K562 (cell line): ENCODE measurements around the gene DPEP1. TPM values are rescaled to one million over a fixed set of nuclear protein-coding genes. Genes with fewer than 3 reads are reported as not detected.

Experiments used
- BHLHE40 ChIP-seq: IDR thresholded peaks from 2 replicates; pipeline ENCODE4 v1.6.1; 2011; ENCODE audit warnings: low read length, improper control_type of control experiment
- FOXP1 ChIP-seq: sonication (generic); formaldehyde crosslinking; IDR thresholded peaks from 2 replicates; pipeline ENCODE4 v1.8.0; 2022; ENCODE audit warnings: mild to moderate bottlenecking, missing genetic modification reagents
- KDM1A ChIP-seq, 2 experiments: fragments of 450-650 bp; IDR thresholded peaks; 2 replicates each; pipeline ENCODE4 v1.6.1; 2016; ENCODE audit warnings: mild to moderate bottlenecking in 2 of 2
- NCOA6 ChIP-seq: fragments of 450-650 bp; IDR thresholded peaks from 2 replicates; pipeline ENCODE4 v1.6.1; 2017; ENCODE audit warnings: mild to moderate bottlenecking
- NCOR1 ChIP-seq: fragments of 450-650 bp; IDR thresholded peaks from 2 replicates; pipeline ENCODE4 v1.6.1; 2016; ENCODE audit warnings: mild to moderate bottlenecking, moderate library complexity
- NEUROD1 ChIP-seq: fragments of 150-350 bp; IDR thresholded peaks from 2 replicates; pipeline ENCODE4 v1.6.1; 2014; ENCODE audit warnings: borderline replicate concordance, low read length, low read depth; ENCODE audit not compliant: partially characterized antibody
- POLR2B ChIP-seq: fragments of 450-650 bp; IDR thresholded peaks from 2 replicates; pipeline ENCODE4 v1.6.1; 2018; ENCODE audit warnings: low read depth; ENCODE audit not compliant: partially characterized antibody
- SAFB ChIP-seq: fragments of 200-400 bp; formaldehyde crosslinking; IDR thresholded peaks from 2 replicates; pipeline ENCODE4 v1.6.1; 2017; ENCODE audit warnings: low read depth, low read length, borderline replicate concordance
- SUPT5H ChIP-seq: fragments of 450-650 bp; IDR thresholded peaks from 2 replicates; pipeline ENCODE4 v1.6.1; 2016
- TRIM24 ChIP-seq, 2 experiments: fragments of 450-650 bp; IDR thresholded peaks; 2 replicates each; pipeline ENCODE4 v1.6.1; 2016
- polyA plus RNA-seq, 8 experiments: library from polyadenylated mRNA; depleted of rRNA in 4 of 8; stranded (reverse) in 5 of 8; unstranded in 3 of 8; fragments of >200 nt; fragmentation: Nextera tagmentation in 2 of 8; fragmentation: Illumina TruSeq in 1 of 8; extraction: Ambion mirVana in 2 of 8; extraction: Trizol in 1 of 8; gene quantifications; 2 replicates each; pipeline versions ENCODE4 v1.2.1 to v1.2.3, GENCODE V29; 2011 to 2014; ENCODE audit warnings: inconsistent platforms in 1 of 8, missing spikeins in 1 of 8
- total RNA-seq, 7 experiments: library from RNA; depleted of rRNA in 6 of 7; stranded (reverse); fragments of >200 nt in 6 of 7; fragmentation: Illumina TruSeq in 2 of 7; extraction: Trizol in 2 of 7; gene quantifications; 2 replicates each; pipeline versions ENCODE4 v1.2.1 to v1.2.3, GENCODE V29; 2011 to 2021; ENCODE audit warnings: low replicate concordance in 1 of 7
- TF ChIP-seq, protein P1 (sequence below): fragments of 450-650 bp; formaldehyde crosslinking; IDR thresholded peaks from 2 replicates; pipeline ENCODE4 v1.4.0; 2022; ENCODE audit warnings: missing genetic modification characterization
- TF ChIP-seq, protein P2 (sequence below), 2 experiments: IDR thresholded peaks; 2 replicates each; pipeline ENCODE4 v1.6.1; 2011; ENCODE audit warnings: borderline replicate concordance in 1 of 2, control low read depth in 1 of 2, low read depth in 1 of 2, low read length in 1 of 2, mild to moderate bottlenecking in 1 of 2, mixed read lengths in 1 of 2, moderate library complexity in 1 of 2; ENCODE audit not compliant: insufficient read depth in 1 of 2, insufficient read length in 1 of 2, poor library complexity in 1 of 2, severe bottlenecking in 1 of 2; ENCODE audit errors: extremely low read depth in 1 of 2
- TF ChIP-seq, protein P3 (sequence below): sonication (generic); formaldehyde crosslinking; IDR thresholded peaks from 2 replicates; pipeline ENCODE4 v1.8.0; 2023; ENCODE audit warnings: missing genetic modification reagents, mild to moderate bottlenecking, borderline replicate concordance
- TF ChIP-seq, protein P4 (sequence below): fragments of 450-650 bp; formaldehyde crosslinking; IDR thresholded peaks from 2 replicates; pipeline ENCODE4 v1.4.0; 2022; ENCODE audit warnings: missing genetic modification characterization

The DPEP1 gene
- total and polyA plus RNA-seq, 9 of the 15 experiments (the other 6 are each of a cell fraction or from before 2014, with no cell fraction given): 0.14 to 0.31 (median 0.20) TPM; not detected in 6

DNA sequence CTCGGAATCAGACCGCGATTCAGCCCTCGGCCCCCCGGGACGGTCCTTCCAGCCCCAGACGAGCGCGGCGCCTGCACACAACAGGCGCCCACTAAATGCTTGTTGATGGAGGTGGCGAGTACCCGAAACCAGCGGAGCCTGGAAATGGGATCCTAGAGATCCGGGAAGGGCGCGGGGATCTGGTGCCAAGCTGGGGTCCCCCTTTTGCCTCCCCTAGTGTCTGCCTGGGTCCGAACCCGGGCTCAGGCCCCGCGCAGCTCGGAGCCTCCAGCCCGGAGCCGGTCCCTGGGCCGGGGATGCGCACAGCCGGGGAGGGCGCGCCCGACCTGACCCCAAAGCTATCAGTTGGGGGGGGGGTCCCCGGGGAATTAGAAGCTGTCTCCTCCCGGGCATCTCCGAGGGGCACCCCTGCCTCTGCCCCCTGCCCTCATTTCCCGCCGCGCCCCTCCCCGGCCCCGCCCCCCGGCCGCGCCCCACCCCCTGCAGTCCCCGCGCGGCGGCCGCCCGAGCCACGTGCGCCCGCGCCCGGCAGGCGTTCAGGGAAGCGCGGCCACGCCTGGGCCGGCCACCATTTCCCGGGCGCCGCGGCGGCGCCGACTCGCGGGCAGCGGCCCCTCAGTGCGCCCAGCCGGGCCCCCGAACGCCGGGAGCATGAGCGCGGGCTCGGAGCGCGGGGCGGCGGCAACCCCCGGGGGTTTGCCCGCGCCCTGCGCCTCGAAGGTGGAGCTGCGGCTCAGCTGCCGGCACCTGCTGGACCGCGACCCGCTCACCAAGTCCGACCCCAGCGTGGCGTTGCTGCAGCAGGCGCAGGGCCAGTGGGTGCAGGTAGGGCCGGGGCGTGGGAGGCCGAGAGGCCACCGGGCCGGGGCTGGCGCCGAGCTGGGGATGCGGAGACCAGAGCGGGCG, 37.9 kb upstream of the DPEP1 start, which contains the start of gene CPNE7 (continued):
- TF ChIP-seq, protein P1, sequence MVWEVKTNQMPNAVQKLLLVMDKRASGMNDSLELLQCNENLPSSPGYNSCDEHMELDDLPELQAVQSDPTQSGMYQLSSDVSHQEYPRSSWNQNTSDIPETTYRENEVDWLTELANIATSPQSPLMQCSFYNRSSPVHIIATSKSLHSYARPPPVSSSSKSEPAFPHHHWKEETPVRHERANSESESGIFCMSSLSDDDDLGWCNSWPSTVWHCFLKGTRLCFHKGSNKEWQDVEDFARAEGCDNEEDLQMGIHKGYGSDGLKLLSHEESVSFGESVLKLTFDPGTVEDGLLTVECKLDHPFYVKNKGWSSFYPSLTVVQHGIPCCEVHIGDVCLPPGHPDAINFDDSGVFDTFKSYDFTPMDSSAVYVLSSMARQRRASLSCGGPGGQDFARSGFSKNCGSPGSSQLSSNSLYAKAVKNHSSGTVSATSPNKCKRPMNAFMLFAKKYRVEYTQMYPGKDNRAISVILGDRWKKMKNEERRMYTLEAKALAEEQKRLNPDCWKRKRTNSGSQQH (CRISPR knock-in tag): no peak
- TF ChIP-seq NCOR1 (no peak), NEUROD1 (no peak), TRIM24 (IDR thresholded peaks at IDR 0.05) (no peak), SAFB (no peak), KDM1A (IDR thresholded peaks at IDR 0.05) (no peak), FOXP1 (CRISPR knock-in tag) (0 out of 2 replicates have a peak, but pooled peaks have one; percentile 6), NCOA6 (no peak), BHLHE40 (no peak), POLR2B (no peak), SUPT5H (no peak)
- TF ChIP-seq, protein P2, sequence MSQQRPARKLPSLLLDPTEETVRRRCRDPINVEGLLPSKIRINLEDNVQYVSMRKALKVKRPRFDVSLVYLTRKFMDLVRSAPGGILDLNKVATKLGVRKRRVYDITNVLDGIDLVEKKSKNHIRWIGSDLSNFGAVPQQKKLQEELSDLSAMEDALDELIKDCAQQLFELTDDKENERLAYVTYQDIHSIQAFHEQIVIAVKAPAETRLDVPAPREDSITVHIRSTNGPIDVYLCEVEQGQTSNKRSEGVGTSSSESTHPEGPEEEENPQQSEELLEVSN (IDR thresholded peaks at IDR 0.05; ENCODE audit: borderline replicate concordance in 1 of 2, extremely low read depth in 1 of 2, insufficient read depth in 1 of 2, insufficient read length in 1 of 2, low read depth in 1 of 2, low read length in 1 of 2, poor library complexity in 1 of 2, severe bottlenecking in 1 of 2): peak; percentile 76 to 96
- TF ChIP-seq, protein P3, sequence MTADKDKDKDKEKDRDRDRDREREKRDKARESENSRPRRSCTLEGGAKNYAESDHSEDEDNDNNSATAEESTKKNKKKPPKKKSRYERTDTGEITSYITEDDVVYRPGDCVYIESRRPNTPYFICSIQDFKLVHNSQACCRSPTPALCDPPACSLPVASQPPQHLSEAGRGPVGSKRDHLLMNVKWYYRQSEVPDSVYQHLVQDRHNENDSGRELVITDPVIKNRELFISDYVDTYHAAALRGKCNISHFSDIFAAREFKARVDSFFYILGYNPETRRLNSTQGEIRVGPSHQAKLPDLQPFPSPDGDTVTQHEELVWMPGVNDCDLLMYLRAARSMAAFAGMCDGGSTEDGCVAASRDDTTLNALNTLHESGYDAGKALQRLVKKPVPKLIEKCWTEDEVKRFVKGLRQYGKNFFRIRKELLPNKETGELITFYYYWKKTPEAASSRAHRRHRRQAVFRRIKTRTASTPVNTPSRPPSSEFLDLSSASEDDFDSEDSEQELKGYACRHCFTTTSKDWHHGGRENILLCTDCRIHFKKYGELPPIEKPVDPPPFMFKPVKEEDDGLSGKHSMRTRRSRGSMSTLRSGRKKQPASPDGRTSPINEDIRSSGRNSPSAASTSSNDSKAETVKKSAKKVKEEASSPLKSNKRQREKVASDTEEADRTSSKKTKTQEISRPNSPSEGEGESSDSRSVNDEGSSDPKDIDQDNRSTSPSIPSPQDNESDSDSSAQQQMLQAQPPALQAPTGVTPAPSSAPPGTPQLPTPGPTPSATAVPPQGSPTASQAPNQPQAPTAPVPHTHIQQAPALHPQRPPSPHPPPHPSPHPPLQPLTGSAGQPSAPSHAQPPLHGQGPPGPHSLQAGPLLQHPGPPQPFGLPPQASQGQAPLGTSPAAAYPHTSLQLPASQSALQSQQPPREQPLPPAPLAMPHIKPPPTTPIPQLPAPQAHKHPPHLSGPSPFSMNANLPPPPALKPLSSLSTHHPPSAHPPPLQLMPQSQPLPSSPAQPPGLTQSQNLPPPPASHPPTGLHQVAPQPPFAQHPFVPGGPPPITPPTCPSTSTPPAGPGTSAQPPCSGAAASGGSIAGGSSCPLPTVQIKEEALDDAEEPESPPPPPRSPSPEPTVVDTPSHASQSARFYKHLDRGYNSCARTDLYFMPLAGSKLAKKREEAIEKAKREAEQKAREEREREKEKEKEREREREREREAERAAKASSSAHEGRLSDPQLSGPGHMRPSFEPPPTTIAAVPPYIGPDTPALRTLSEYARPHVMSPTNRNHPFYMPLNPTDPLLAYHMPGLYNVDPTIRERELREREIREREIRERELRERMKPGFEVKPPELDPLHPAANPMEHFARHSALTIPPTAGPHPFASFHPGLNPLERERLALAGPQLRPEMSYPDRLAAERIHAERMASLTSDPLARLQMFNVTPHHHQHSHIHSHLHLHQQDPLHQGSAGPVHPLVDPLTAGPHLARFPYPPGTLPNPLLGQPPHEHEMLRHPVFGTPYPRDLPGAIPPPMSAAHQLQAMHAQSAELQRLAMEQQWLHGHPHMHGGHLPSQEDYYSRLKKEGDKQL (CRISPR knock-in tag): no peak
- TF ChIP-seq, protein P4, sequence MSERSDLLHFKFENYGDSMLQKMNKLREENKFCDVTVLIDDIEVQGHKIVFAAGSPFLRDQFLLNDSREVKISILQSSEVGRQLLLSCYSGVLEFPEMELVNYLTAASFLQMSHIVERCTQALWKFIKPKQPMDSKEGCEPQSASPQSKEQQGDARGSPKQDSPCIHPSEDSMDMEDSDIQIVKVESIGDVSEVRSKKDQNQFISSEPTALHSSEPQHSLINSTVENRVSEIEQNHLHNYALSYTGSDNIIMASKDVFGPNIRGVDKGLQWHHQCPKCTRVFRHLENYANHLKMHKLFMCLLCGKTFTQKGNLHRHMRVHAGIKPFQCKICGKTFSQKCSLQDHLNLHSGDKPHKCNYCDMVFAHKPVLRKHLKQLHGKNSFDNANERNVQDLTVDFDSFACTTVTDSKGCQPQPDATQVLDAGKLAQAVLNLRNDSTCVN (CRISPR knock-in tag): no peak
